ENCODE results near the gene GMPPA. TPM values are rescaled to one million over a fixed set of nuclear protein-coding genes. Genes with fewer than 3 reads are reported as not detected.

Gene GMPPA
- total RNA-seq, 2 experiments from 2014 or later = 34.5 to 40.5 TPM

GRCh38 chr2:219525533-219526232 lies 27.0 kb downstream of the GMPPA start:
- DNase-seq = no peak
- POLR2A ChIA-PET = interaction anchor here (1.0 kb wide), 1 partner anchor 16 kb away, joined by 3 read pairs; no protein-coding TSS in a partner anchor

DNA sequence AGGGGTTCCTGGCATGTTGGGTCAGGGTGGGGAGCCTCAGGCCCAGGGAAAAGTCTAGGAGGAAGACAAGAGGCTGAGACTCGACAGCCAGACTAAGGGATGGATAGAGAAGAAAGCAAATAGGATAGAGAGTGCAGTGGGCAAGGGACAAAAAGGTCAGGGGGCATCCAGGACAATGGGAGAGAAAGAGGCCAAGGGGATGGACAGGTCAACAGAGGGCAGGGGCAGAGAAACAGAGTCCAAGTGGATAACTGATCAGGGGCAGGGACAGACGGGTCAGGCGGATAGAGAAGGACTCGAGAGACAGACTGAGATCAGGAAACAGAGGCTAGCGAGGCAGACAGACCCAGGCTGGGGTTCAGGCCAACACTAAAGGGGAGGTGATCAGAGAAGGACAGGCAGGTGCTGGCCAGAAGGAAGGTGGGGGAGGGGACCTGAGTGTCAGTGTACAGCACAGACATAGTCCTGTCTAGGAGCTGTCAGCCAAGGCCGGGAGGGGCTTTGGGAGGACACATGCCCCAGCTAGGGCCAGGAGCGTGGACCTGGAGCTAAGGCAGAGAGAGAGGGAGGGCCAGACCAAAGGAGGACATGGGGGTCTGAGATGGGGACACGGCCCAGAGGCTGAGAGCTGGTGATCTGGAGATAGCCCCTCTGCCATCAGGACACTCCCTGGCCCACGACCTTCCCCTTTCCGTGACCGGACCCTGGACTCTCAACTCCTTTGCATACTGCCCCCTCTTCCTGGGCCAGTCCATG lies 27.8 kb downstream of the GMPPA start:
- POLR2A ChIA-PET = interaction anchor here (1.0 kb wide), 1 partner anchor 17 kb away, joined by 3 read pairs; no protein-coding TSS in a partner anchor
- Mint-ChIP-seq H3K4me1 (peaks cover 3% of the 10 kb centered on the region), H3K27ac (no peak overlapping the region), H3K27me3 (peaks cover 79% of the 10 kb centered on the region), H3K9me3 (no peaks in the 10 kb centered on the region), H3K4me3 (no peak overlapping the region), H3K36me3 (ENCODE audit: low read depth) (no peaks in the 10 kb centered on the region)
- CTCF ChIA-PET = interaction anchor here (1.3 to 9.6 kb wide), 4 partner anchors 10 to 124 kb away, joined by 4 to 79 read pairs (median 8); partner anchors contain the start of genes CHPF and TMEM198
- DNase-seq = no peak

More at GRCh38 chr2:219525533-219526232, 27.0 kb downstream of the GMPPA start:
- no peaks in the 10 kb centered on the region for H3K9me3 Mint-ChIP-seq
- peaks cover 3% of the 10 kb centered on the region for H3K4me1 Mint-ChIP-seq
- no peak overlapping the region for H3K27ac Mint-ChIP-seq
- peaks cover 81% of the 10 kb centered on the region for H3K27me3 Mint-ChIP-seq
- CTCF ChIA-PET = interaction anchor here (1.3 to 9.6 kb wide), 3 partner anchors 9 to 123 kb away, joined by 4 to 79 read pairs (median 5); partner anchors contain the start of genes CHPF and TMEM198
- H3K36me3 Mint-ChIP-seq (ENCODE audit: low read depth) = no peaks in the 10 kb centered on the region
- no peak overlapping the region for H3K4me3 Mint-ChIP-seq

GRCh38 chr2:219527076-219527394 lies 28.3 kb downstream of the GMPPA start:
- POLR2A ChIA-PET = interaction anchor here (1.0 kb wide), 1 partner anchor 17 kb away, joined by 3 read pairs; no protein-coding TSS in a partner anchor
- DNase-seq = no peak
- Mint-ChIP-seq H3K4me1 (no peaks in the 10 kb centered on the region), H3K9me3 (no peaks in the 10 kb centered on the region), H3K27me3 (peaks cover 74% of the 10 kb centered on the region), H3K36me3 (ENCODE audit: low read depth) (no peaks in the 10 kb centered on the region), H3K27ac (no peak overlapping the region), H3K4me3 (no peak overlapping the region)
- CTCF ChIA-PET = interaction anchor here (1.6 to 9.6 kb wide), 3 partner anchors 11 to 124 kb away, joined by 5 to 79 read pairs (median 11); partner anchors contain the start of genes CHPF and TMEM198

GRCh38 chr2:219527472-219527871 lies 28.8 kb downstream of the GMPPA start:
- ChIA-PET CTCF (interaction anchor here (1.3 to 9.6 kb wide), 5 partner anchors 9 to 125 kb away, joined by 3 to 79 read pairs (median 11); partner anchors contain the start of genes CHPF, GMPPA and TMEM198), POLR2A (no interaction called here)
- Mint-ChIP-seq H3K27me3 (peaks cover 73% of the 10 kb centered on the region), H3K36me3 (ENCODE audit: low read depth) (no peaks in the 10 kb centered on the region), H3K4me3 (no peak overlapping the region), H3K4me1 (no peaks in the 10 kb centered on the region), H3K9me3 (no peaks in the 10 kb centered on the region), H3K27ac (no peak overlapping the region)
- no peak for DNase-seq

GRCh38 chr2:219530048-219530963 lies 31.6 kb downstream of the GMPPA start:
- Mint-ChIP-seq H3K36me3 (ENCODE audit: low read depth) (no peaks in the 10 kb centered on the region), H3K27me3 (peaks cover 49% of the 10 kb centered on the region), H3K9me3 (no peaks in the 10 kb centered on the region), H3K27ac (no peak overlapping the region), H3K4me1 (no peaks in the 10 kb centered on the region), H3K4me3 (no peak overlapping the region)
- CTCF ChIA-PET = interaction anchor here (0.6 to 9.6 kb wide), 41 partner anchors 10 to 203 kb away, joined by 3 to 79 read pairs (median 4); partner anchors contain the start of genes CHPF, DNPEP, GMPPA and STK11IP
- DNase-seq = peak; percentile 87
- POLR2A ChIA-PET = no interaction called here

GRCh38 chr2:219531639-219532377 lies 33.1 kb downstream of the GMPPA start:
- H3K9me3 Mint-ChIP-seq = no peaks in the 10 kb centered on the region
- no peaks in the 10 kb centered on the region for H3K4me1 Mint-ChIP-seq
- H3K36me3 Mint-ChIP-seq (ENCODE audit: low read depth) = no peaks in the 10 kb centered on the region
- POLR2A ChIA-PET = no interaction called here
- no peak for DNase-seq
- H3K27me3 Mint-ChIP-seq = peaks cover 35% of the 10 kb centered on the region
- H3K4me3 Mint-ChIP-seq = no peak overlapping the region
- CTCF ChIA-PET = interaction anchor here (0.6 to 9.6 kb wide), 6 partner anchors 9 to 228 kb away, joined by 3 to 79 read pairs (median 12); partner anchors contain the start of genes CHPF, GMPPA and TMEM198
- no peak overlapping the region for H3K27ac Mint-ChIP-seq

DNA sequence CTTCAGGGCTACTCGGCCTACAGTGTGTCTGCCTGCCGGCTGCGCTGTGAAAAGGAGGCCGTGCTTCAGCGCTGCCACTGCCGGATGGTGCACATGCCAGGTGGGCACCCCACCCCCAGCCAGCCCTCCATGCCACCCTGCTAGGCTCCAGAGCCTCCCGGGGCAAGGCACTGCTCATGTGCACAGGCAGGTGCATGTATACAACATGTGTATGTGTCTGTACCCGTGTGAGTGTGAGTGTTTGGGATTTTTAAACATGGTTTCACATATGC lies 33.6 kb downstream of the GMPPA start:
- ChIA-PET POLR2A (no interaction called here), CTCF (interaction anchor here (1.0 to 9.6 kb wide), 2 partner anchors 8 to 73 kb away, joined by 3 to 79 read pairs; partner anchors contain the start of genes CHPF and TMEM198)
- H3K4me1 Mint-ChIP-seq = no peaks in the 10 kb centered on the region
- H3K27ac Mint-ChIP-seq = no peak overlapping the region
- H3K4me3 Mint-ChIP-seq = no peak overlapping the region
- DNase-seq = no peak
- H3K27me3 Mint-ChIP-seq = peaks cover 31% of the 10 kb centered on the region
- no peaks in the 10 kb centered on the region for H3K36me3 Mint-ChIP-seq (ENCODE audit: low read depth)
- H3K9me3 Mint-ChIP-seq = no peaks in the 10 kb centered on the region

DNA sequence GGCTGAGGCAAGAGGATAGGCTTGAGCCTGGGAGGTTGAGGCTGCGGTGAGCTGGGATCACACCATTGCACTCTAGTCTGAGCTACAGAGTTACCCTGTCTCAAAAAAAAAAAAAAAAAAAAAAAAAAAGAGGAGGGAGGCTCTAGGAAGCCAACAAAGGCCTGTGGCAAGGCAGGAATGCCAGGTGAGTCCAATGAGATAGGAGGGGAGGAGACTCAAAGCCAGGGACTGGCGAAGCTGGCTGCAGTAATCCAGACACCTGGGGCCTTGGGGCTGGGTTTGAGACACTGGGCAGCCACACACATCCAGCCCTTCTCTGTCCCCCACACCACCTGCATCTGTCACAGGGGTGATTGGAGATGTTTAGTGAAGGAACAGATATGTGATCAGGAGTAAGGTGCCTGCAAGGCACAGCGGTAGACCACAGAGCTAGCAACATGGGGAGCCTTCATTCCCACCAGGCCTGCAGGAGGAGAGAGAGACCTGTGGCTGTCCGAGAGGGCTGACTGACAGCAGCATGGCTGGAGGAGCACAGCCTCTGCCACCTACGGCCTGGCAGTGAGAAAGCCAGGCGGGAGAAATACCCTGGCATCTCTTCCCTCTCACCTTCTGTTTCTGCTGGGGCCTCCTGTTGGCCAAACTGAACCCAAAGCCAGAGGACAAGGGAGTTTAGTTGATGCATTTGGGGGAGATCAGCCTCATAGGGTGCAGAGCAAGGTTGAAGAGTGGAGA lies 35.4 kb downstream of the GMPPA start:
- no peaks in the 10 kb centered on the region for H3K9me3 Mint-ChIP-seq
- ChIA-PET CTCF (interaction anchor here (0.8 to 1.1 kb wide), 2 partner anchors 16 to 36 kb away, joined by 3 read pairs; partner anchors contain the start of gene GMPPA), POLR2A (no interaction called here)
- DNase-seq = no peak
- H3K4me1 Mint-ChIP-seq = no peaks in the 10 kb centered on the region
- peaks cover 17% of the 10 kb centered on the region for H3K27me3 Mint-ChIP-seq
- no peaks in the 10 kb centered on the region for H3K36me3 Mint-ChIP-seq (ENCODE audit: low read depth)
- H3K4me3 Mint-ChIP-seq = no peak overlapping the region
- H3K27ac Mint-ChIP-seq = no peak overlapping the region

DNA sequence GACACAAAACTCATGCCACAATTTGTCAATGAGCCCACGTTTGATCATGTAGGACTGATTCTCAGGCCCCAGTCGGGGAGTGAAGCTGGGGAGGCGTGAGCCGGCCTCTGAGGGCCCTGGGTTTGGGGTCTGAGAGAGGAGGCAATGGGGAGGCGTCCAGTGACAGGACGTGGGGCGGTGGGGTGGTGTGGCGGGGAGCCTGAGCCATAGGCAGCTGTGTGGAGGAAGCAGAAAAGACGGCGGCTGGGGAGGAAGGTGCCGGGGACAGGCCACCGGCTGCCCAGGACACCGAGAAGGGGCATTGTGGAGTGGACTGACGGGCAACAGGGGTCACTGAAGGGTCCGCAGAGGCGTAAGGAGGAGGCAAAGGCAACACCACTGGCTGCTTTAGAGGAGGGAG lies 37.7 kb downstream of the GMPPA start:
- Mint-ChIP-seq H3K27me3 (no peaks in the 10 kb centered on the region), H3K9me3 (no peaks in the 10 kb centered on the region), H3K4me3 (no peak overlapping the region), H3K36me3 (ENCODE audit: low read depth) (no peaks in the 10 kb centered on the region), H3K27ac (no peak overlapping the region), H3K4me1 (peaks cover 4% of the 10 kb centered on the region)
- ChIA-PET CTCF (interaction anchor here (0.6 to 1.3 kb wide), 2 partner anchors 25 to 106 kb away, joined by 3 to 5 read pairs; no protein-coding TSS in a partner anchor), POLR2A (no interaction called here)
- DNase-seq = no peak

- Mint-ChIP-seq H3K4me3 (no peak overlapping the region), H3K9me3 (no peaks in the 10 kb centered on the region), H3K27ac (peak overlapping the region; percentile 13), H3K36me3 (ENCODE audit: low read depth) (no peaks in the 10 kb centered on the region), H3K27me3 (no peaks in the 10 kb centered on the region), H3K4me1 (peaks cover 7% of the 10 kb centered on the region)
- ChIA-PET POLR2A (no interaction called here), CTCF (interaction anchor here (1.0 to 7.3 kb wide), 3 partner anchors 9 to 106 kb away, joined by 3 to 79 read pairs (median 3); no protein-coding TSS in a partner anchor)
- DNase-seq = no peak
These were observed 38.3 kb downstream of the GMPPA start for GRCh38 chr2:219536967-219537366.

Data from activated CD4-positive, alpha-beta T cell treated with anti-CD3 and anti-CD28 coated beads, Interleukin-2, amount 10 ng/mL, durations not matched to agents 7 days and 5 days (primary cell).